Activated T-cell treated with anti-CD3 and anti-CD28 coated beads, Interleukin-2, amount 50 U/mL, for 1 hour (primary cell): ENCODE data around the gene CYB561D2.
A peak's percentile ranks its signal among the peaks of the same experiment; 100 is the strongest.

Source experiments
- DNase-seq: peaks from one replicate; pipeline ENCODE4 v3.0.0-alpha.2; 2020

Gene CYB561D2

DNA sequence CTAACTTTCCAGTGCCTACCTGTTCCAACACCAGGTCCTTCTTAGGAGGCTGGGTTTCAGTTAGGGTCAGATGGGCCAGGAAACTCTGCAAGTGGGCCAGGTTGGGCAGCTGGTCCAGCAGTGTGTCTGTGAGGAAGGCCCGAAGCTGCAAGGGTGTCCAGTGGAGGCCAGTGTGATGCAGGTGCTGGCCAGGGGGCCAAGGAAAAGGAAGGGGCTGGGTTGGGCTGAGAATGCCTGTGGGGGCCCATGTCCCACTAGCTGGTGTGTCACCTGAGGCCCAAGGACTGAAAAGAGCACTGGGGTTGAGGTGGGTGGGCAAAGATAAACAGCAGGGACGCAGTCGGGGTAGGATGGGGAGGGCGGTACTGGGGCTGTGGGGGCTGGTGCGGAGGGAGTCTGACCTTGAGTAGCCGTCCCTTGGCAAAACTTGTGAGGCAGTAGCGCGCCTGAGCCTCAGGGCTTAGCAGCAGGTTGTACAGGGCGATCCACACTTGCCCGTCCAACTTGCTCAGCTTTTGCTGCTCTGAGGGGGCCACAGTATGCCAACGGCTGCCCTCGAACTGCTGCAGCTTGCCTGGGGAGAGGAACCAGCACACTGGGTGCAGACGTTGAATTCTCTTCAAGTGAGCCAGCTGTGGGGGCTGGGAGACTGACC, 8.5 kb upstream of the CYB561D2 start:
- no peak for DNase-seq

DNA sequence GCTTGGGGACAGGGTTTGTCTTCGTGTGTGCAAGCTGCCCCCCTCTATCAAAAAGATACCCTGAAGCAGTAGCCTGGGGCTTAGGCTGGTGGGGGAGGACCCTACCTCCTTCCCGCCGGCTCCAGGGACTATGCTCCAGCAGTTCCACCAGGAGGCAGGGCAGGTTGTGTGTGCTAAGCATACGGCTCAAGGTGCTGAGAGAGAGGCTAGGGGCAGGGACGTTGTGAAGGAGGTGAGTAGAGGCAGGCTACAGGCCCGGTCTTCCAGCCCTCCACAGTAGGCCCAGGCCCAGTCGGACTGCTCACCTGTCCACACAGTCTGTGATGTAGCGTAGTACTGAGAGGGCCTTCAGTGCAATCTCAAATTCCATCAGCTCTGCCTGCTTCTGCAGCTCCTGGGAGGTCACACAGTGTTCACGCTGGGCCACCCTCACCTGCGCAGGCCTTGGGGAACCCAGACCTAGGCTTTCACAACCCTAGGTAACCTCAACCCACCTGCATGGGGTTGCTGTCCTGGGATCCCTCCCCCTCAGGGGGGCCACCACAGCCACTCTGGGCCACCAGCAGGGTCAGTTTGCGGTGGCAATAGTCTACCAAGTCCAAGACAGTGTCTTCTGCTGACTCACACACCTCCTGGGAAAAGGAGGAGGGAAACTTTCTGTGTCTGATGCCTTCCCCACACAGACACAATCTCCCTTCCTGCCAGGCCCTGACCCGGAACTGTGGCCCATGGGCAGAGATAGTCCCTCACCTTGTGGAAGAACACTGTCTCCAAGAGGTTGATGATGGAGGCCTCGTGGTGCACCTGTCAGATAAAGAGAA, 7.6 kb upstream of the CYB561D2 start:
- DNase-seq = no peak

DNA sequence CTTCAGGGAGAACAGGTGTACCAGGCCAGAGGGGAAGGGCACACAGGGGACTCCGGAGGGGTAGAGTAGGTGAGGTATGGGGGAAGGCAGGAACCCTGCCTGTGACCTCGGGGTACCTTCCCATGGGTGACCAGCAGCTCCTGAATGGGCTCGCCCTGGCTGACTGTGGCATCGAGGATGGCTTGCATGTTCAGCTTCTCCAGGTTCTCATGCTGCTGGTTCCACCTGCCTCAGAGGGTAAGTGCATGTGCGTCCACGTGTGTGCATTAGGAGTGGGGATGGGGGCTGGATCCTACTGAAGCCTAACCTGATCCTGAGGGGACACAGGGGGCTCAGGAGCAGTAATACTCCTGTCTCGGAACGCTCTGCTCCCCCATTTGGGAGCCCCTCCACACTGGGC, 5.7 kb upstream of the CYB561D2 start:
- no peak for DNase-seq

DNA sequence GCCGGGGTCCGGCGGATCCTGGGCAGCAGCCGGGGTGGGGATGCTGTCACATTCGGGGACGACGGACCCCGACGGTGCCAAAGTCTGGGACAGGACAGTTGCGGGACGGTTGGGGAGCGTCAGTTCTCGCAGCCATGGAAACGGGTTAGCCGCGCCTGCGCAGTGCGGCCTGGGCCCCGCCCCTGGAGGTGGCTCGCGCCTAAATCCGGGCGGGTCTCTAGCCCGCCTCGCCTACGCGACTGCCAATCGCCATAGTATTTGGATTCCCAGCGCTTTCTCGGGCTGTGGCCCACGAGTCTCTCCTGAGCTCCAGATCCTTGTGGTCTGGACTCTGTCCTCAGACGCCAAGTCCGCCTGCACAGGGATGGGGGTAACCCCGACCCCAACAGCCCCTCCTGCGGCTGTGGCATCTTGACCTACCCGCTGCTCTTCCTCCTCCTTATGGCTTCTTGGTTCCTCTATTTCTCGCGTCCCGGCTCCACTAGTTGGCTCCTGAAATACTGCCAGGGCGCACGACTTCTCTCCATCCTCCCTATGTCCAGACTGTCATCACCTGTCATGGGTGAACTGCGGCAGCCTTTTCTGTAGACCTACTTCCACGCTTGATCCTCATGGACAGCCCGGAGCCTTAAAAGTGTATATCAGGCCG, 5.0 kb upstream of the CYB561D2 start, which contains the start of gene ZMYND10:
ZMYND10 (minus strand) TSS at position 147 of the 649 bp plus-strand sequence. CDS start 153 bp downstream, outside the sequence.
- peak; percentile 81 for DNase-seq

DNA sequence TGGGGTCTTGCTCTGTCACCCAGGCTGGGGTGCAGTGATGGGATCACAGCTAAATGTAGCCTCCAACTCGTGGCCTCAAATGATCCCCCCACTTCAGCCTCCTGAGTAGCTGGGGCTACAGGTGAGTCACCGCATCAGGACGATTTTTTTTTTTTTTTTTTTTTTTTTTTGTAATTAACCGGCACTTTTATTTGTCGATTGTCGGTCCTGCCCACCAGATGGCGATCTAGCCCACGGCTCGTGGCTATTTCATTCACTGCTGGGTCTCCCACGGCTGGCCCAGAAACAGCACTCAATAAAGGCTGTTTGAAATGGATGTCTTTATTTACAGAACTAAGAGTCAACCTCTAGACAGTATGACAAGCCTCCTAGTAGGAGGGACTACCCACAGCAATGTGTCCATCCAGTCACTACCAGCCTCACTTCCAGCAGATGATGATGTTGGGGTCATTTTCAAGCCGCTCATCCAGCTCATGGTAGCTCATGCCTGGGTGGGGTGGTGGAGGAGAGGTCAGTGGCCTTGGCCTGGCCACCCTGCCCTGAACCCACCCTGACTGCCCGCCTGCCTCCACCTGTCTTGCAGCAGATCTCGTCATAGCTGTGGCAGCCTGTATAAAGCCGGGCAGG, 3.4 kb upstream of the CYB561D2 start:
- DNase-seq = peak; percentile 79

DNA sequence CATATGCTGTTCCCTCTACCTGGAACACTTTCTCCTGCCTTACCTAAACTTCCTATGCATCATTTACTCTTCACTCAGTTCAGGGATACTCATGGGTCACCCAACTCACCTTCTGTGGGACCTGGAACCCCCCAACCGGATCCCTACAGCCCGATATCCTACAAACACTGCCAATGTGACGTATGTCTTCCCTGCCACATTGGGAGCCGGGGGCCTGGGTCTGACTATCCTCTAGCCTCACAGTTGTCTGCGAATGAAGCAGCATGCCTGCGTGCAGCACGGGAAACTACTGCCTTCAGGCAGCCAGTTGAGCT, 492 bp upstream of the CYB561D2 start:
- no peak for DNase-seq

DNA sequence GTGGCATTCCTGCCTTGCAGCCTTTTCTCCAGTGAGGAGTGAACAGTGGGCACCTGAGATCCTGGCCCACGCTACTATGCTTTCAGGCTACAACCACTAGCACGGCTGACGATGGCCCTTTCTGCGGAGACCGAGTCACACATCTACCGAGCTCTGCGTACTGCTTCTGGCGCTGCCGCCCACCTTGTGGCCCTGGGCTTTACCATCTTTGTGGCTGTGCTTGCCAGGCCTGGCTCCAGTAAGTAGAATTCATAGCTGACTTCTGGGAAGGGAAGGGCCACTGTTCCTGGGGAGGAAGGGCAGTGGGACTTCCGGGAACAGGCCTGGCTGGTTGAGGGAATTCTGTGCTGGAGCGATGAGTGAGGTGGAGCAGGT, 648 bp downstream of the CYB561D2 start:
- DNase-seq = no peak

DNA sequence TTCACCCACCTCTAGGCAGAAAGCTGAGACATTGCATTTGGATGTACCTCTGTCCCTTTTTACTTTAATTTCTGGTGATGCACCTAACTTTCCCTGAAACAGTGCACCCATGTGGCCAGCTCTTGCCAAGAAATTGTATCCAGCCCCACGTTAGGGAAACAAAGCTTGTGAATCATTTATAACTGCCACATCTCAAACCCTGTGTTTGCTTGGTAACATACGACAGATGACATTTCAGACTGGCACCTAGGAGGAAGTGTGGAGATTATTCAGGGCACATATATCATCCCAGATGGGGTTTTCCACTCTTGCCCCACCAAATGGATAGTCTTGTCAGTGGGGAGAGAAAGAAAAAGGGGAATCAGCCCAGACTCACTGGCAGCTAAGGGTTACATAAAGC, 2.1 kb downstream of the CYB561D2 start:
- DNase-seq = no peak

DNA sequence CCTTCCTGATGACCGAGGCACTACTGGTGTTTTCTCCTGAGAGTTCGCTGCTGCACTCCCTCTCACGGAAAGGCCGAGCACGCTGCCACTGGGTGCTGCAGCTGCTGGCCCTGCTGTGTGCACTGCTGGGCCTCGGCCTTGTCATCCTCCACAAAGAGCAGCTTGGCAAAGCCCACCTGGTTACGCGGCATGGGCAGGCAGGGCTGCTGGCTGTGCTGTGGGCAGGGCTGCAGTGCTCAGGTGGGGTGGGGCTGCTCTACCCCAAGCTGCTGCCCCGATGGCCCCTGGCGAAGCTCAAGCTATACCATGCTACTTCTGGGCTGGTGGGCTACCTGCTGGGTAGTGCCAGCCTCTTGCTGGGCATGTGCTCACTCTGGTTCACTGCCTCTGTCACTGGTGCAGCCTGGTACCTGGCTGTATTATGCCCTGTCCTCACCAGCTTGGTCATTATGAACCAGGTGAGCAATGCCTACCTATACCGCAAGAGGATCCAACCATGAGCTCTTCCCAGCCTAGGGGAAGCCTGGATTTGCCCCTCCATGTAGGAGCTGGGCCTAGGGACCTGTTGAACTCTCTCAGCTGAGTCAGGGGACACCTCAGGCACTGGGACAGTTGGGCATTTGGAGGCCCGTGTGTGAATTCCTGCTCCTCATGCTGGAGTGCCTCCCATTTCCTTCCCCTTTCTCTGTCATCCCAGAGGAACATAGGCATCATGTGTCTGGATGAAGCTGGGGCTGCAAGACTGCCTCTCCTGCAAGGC, 2.8 kb downstream of the CYB561D2 start:
- DNase-seq = no peak

DNA sequence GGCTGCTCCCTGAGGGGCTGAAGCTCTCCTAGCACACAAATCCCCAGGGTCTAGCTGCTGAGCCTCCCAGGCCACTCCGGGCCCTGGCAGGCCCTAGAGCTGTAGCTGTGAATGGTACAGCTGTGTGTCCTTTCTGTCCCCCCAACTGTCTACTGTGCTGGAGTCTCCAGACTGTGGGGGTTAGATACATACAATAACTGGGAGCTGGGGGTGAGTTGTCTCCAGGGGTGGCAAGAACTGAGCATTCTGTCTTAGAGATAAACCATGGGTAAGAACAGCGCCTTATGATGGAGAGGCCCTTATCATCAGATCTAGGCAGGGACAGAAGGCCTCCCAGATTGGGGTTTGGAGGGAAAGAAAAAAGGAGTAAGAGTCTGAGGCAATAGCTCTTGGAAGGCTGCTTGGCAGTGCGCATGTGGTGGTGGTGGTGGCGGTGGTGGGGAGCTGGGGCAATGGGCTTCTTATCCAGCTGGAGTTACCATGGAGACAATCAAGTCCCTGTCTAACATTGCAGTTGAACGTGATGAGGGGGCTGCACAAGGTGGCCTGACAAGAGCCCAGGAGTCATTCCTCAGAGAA, 3.6 kb downstream of the CYB561D2 start:
- DNase-seq = no peak

DNA sequence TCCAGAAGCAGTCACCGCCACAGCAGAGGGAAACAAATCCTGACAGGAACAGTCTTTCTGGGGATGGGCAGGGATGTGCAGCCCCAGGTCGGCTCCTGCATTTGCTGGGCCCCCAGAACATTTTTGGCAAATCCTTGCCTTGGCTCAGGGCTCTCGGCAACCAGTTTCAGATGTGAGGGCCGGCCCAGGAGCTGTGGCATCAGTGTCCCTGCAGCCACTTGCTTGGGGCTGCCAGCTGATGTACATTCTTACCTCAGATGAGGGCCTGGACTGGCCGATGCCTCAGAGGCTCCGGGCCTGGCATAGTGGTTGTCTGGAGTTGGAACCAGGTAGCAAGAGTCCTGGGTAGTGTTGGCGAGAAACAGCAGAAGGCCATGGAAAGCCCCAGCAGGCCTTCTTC, 4.2 kb downstream of the CYB561D2 start:
- no peak for DNase-seq

DNA sequence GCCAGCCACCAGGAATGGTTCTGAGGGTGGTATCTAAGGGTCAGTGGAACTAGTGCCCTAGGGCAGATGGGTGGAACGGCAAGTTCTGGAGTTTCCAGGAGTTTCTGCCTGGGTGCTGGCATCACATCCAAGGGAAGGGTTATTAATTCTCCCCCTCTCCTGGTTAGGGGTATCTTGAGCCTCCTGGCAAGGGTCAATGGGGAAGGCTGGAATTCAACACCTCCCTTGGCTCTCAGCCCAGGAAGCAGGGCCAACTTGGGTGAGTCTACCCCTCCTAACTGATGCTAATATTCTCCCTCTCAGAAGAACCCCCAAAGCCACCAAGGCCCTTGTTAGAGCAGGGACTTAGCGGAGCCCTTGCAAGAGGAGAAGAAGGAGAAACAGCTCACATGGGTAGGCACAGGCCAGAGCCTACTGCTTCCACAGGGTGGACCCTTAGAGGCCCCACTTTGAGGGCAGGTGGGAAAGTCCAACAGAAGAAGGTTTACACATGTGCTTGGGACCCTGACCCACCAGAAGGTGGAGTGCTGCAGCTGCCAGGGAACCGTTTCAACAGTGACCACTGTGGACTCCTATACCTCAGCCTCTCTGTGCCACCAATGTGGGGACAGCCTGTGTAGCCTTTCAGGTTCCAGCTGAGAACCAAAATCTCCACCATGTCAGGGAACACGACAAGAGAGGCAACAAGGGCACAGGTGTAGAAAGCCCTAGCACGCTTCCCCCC, 5.3 kb downstream of the CYB561D2 start:
- no peak for DNase-seq

DNA sequence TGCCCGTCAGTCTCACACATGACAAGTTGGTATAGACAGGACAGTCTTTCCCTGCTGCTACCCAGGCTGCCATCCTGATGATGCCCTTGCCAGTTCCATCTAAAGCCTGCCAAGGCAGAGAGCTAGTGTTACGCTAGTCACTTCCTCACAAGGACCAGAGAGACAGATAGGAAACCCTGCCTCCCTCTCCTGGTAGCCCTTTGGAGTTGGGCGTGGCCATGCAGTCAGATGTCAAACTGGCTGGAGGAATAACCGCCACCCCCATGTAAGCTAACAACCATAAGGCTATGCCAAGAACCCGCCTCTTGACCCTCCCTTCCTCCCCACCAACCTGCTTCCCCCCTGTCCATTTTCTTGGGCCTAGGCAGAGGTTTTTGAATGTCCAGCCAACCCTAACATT, 5.9 kb downstream of the CYB561D2 start:
- DNase-seq = no peak

DNA sequence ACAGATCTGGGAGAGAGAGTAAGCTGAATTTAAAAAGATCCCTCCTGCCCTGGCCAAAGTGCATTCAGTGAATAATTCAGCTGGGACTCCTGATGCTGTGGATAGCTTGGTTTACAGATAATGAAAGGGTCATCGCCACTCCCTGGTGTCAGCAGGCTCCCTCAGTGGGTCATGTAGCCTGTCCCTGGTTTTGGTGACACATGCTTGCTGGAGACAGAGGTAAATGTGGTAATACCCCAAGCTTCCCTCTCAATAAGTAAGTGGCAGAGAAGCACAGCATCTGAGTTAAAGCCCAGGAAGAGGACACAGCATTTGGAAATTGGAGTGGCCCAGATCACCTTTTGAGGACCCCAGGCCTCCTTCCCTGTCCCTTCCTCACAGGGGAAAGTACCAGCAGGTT, 6.8 kb downstream of the CYB561D2 start:
- DNase-seq = no peak

DNA sequence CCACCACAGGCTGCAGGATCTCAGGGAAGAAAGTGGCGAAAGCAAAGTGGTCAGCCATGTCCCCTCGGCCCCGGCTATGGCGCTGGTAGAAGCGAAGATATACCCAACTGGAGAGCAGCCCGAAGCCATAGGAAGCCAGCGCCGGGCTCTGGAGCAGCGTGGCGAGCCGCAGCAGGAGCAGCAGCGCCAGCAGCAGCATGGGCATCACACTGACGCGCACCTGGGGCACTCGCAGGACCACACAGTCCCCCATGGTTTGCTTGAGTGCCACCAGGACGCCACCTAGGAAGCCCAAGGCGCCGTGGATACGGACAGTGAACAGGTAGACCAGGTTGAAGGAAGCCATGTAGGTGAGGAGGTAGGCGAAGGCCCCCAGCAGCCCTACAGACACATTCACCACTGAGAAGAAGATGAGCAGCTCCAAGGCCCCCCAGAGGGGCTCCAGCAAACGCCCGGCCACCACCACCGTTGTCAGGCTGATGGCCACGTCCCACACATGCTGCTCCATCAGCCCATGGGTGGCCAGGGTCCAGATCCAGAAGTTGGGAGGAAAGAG, 7.8 kb downstream of the CYB561D2 start:
- DNase-seq = no peak

DNA sequence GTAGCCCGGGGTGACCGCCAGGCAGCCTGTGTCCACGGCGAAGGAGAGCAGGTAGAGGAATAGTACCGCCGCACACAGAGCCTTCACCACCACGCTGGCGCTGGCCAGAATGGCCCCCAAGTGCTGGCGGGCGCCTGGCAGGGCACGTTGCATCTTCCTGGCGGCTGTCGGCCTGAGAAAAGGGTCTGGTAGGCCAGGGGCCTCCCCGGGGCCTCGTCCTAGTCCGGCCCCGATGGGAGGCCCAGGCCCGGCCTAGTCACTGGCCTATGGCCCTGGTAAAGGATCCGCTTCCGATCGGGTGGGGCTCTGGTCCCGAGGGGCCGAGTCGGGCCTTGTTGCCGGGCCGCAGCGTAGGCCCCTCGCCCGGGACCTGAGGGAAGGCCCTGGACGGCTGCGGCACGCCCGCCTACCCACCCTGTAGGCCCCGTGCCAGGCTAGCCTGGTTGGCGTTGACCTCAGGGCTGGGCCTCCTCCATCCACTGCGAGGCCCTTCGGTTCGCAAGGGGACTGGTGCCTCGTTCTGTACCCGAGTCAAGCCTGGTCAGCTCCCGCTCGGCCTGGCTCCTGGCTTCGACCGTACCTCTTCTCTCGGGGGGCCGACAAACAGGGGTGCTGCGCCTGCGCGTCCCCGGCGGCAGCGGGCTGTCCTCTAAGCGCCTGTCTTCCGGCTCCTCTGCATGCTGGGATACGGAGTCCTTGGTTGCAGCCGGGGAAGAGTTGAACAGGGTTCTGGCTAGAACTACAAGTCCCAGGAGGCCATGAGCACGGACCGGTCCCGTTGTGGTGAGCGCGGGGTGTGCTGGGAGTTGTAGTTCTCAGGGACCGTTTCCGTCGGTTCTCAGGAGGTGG, 8.5 kb downstream of the CYB561D2 start, which contains the start of gene TMEM115:
TMEM115 (minus strand) TSS at position 611 of the 849 bp plus-strand sequence; CDS start at position 153, 458 bp downstream.
- DNase-seq = peak; percentile 87

DNA sequence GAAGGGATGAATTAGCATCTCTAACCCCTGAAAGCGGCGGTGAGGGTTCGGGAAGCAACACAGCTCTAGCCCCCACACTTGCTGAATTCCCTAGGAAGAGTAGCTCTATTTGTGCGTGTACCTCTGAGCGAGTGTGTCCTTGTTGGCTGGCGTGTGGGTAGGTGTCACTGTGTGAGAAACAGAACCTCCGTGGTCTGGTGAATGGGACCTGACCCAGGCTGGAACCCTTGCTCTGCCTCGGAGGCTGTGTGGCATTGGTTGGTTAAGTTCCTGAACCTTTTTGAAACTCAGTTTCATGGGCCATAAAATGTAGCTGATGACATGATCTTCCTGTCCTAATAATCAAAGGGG, 9.1 kb downstream of the CYB561D2 start:
- no peak for DNase-seq

DNA sequence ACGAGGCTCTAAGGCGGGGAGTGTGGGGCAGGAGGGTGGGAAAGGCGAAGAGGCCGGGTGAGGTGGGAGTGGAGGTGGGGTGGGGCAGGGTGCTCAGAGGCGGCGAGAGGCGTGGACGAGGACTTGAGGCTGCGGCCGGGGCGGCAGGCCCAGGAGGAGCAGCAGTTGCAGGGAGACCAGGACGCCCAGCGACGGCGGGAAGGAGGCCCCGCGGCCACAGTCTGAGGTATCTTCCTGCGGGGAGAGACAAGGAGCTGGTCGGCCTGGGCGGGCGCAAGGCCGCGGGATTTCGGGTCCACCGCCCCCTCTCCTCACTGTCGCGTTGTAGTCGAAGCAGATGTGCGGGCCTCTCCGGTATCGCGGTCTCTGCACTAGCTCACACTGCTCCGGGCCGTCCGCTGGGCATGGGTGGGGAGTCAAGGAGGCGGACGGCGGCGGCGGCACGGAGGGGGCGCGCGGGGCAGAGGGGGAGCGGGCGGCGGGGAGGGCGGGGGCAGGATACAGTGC, 14.0 kb downstream of the CYB561D2 start:
- no peak for DNase-seq

DNA sequence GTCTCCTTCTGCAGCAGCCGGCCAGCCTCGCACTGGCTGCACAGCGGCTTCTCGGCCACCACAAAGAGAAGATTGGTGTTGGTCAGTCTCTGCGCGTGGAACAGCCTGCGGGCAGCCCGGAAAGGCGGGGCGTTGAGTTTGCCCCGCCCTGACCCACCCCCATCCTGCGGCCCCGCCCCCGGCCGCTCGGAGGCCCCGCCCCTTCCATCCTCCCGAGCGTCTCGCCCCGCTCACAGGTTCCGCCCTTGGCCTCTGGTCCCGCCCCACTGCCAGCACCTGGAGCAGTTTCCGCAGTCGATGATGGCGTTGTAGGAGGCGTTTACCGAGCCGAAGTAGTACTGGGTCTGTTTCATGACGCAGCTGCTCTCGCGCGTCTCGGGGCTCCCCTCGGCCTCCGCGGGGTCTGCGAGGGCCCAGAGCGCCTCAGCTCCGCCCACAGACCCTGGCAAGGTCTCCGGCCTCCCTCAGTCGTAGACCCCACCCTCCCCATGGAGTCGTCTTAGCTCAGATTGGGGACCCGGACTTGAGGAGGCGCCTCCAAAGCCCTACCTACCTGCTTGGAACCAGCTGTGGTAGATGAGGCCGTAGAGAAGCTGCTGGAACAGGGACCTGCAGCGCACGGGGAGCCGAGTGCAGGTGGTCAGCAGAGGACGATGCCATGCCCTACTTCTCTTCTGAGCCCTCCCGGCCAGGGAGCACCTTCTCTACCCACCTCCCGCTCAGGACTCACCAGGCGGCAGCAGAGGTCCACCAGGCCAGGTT, 14.6 kb downstream of the CYB561D2 start:
- peak; percentile 94 for DNase-seq

DNA sequence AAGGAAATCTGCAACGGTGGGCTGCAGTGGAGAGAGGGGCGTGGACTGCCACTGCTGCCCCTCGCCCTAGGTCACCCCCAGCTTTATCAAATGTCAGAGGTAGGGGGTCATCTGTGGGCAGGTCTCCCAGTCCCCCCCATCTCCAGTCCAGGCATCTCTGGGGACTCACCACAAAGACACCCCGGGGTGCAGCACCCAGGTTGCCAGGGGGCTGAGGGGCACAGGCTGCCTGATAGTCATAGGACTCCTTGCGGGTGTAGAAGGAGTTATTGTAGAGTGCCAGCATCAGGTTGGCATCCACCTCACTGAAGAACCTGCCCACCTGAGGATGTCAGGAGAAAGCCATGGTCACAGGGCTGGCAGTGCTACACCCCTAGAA, 15.2 kb downstream of the CYB561D2 start:
- DNase-seq = no peak
